Hematopoietic multipotent progenitor cell treated with erythropoietin and hydrocortisone succinate and interleukin-3 and kit ligand, for 4 days (in vitro differentiated cells): ENCODE measurements around the gene CNN2.

Source experiments
- DNase-seq: peaks from one replicate; pipeline ENCODE4 v3.0.0-alpha.2; 2015

CNN2 gene

GRCh38 chr19:1084024-1084868, 57.8 kb downstream of the CNN2 start:
- no peak for DNase-seq

- DNase-seq = no peak
Measured at GRCh38 chr19:1085053-1085658, 58.7 kb downstream of the CNN2 start.

- DNase-seq = no peak
Measured at GRCh38 chr19:1085676-1086442, 59.5 kb downstream of the CNN2 start.

DNA sequence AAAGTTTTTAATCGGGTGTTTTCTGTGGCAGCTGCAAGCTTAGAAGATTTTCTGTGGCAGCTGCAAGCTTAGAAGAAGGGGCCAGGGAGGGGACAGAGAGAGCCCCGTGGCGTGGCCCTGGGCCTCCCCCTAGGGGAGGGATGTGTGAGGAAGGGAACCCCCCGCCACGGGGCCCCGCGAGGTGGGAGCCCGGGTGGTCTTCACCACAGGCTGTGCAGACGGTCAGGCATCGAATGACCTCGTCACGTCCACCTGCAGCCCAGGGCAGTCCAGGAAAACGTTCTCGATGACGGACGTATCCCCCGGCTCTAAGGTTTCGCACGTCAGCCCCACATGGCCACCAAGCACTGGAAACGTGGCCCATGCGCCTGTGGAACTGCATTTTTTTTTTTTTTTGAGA, 60.2 kb downstream of the CNN2 start:
- no peak for DNase-seq

DNA sequence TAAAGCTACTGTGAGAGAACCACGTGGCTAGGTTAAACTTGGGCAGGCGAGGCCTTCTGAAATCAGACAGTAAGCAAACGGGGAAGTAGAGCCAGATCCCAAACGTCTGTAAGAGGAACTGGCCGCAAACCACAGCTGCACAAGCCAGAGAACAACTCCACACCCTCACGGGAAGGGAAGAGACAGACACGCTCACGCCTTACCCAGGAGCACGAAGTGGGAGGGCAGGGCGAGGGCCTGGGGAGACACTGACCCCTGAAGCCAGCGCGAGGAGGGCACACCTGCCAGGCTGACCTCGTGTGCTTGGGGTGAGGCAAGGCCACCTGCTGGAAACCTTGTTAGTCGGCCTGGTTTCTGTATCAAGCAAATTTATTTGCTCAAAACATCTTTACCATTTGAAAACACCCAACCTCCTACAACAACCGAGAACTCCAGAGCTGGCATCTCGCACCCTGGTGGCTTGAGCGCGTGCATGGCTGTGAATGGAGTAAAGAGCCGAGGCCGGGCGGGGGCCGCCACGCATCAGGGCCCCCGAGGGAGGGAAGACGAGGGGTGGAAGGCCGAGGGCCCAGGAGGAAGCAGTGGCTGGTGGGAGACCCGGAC, 61.5 kb downstream of the CNN2 start:
- peak; percentile 97 for DNase-seq

- no peak for DNase-seq
Measured at GRCh38 chr19:1088416-1089010, 62.1 kb downstream of the CNN2 start.
